GM18868 (cell line): ENCODE data around the gene DHX16.
A peak's percentile ranks its signal among the peaks of the same experiment; 100 is the strongest.
"Not testable (repeated sequence)": the region's sequence is repeated elsewhere in the genome, so short reads cannot be mapped to it uniquely, and the experiment has no call there.

ENCODE experiments used
- ATAC-seq: cut with Tn5 transposase; IDR thresholded peaks from one replicate; pipeline ENCODE4 v1.9.1; 2021; ENCODE audit warnings: mild to moderate bottlenecking, moderate library complexity; ENCODE audit not compliant: unreplicated experiment

Gene DHX16

DNA sequence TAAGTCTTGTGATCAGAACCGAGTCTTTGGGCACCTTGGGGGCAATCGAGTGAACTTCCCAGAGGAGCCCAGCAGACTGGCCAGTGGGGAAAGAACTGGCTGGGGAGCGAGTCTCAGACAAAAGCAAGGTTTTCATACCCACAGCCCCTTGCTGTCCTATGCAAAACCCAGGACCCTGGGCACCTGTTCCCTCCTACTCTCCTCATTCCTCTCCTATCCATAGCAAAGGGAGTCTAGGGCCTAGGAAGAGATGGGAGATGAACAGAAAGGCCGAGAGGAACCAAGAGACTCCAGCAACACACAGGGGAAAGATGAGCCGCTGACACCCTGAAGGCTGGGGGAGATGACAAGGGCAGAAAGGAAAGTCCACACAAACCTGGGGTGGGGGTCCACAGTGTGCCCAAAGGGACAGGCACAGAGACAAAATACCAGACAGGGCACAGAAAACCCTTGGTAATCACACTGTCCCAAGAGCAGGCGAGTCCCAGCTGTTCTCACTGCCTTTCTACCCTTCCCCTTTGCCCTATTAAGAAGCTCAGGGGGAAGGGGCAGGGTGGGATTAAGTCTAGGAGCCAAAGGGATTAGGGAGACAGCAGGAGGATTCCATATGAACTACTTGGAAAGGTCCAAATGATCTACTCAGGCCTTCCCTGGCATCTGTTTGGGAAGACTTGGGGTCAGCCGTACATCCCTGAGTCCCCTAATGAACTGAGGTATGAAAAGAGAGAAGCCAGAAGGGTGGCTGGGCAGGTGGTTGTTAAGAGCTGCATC lies 7.1 kb upstream of the DHX16 start:
- ATAC-seq: no peak

DNA sequence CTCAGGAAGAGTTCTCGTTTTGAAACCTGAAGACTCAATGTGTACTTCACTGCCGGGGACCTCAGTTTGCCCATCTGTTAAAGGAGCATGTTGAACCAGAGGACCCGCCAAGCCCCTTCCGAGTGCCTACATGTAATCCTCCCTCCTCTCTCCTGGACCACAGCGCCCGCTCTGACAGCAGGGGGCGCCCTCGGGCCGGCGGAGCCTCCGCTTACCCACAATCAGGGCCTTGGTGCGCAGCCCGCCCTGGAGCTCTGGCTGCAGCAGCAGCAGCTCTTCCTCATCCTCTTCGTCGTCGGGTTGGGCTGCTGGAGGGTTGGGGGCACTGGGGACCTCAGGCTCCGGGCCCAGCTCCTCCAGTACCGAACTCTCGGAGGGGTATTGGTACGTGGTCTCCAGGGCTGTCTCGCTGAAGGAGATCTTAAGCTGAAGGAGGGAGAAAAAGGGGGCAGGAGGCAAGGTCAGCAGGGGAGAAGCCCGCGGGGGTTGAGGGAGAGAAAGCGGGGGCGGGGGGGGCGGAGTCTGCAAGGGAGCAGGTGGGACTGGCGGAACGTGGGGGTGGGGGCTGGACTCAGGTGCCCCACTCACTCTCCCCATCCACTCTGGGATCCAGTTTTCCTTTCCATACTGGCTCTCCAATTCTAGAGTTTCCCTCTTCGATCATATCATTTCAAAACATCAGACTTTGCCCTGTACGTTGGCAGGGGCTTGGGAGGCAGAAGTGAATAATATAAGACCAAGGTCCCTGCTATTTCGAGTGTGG lies 6.3 kb upstream of the DHX16 start:
- ATAC-seq: peak; percentile 52

DNA sequence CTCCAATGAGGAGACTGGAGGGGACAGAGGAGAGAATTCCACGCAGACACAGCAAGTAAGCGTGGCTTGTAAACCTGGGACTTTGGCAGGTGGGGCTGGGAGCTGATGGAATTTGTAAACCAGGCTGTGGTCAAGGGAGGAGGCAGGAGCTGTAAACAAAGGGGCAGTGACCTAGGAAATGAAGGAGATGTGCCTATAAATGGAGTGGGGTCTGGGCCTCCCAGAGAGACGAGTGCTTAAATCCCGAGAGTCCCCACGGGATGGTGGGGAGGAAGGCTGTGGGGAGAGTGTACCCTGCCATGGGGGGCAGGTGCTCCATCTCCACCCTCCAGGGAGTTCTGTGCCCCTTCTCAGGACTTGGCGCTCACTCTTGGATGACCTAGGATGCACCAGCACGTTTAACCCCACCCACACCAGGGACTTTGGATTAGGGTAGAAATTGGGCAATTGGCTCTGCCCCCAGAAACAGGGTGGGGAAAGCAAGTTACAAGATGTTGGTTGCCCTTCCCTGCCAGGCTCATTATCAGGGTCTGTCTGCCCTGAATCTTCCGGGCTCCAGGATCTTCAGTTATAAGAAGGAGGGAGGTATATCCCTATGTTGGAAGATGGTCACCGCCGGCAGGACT lies 4.0 kb upstream of the DHX16 start:
- ATAC-seq: no peak

DNA sequence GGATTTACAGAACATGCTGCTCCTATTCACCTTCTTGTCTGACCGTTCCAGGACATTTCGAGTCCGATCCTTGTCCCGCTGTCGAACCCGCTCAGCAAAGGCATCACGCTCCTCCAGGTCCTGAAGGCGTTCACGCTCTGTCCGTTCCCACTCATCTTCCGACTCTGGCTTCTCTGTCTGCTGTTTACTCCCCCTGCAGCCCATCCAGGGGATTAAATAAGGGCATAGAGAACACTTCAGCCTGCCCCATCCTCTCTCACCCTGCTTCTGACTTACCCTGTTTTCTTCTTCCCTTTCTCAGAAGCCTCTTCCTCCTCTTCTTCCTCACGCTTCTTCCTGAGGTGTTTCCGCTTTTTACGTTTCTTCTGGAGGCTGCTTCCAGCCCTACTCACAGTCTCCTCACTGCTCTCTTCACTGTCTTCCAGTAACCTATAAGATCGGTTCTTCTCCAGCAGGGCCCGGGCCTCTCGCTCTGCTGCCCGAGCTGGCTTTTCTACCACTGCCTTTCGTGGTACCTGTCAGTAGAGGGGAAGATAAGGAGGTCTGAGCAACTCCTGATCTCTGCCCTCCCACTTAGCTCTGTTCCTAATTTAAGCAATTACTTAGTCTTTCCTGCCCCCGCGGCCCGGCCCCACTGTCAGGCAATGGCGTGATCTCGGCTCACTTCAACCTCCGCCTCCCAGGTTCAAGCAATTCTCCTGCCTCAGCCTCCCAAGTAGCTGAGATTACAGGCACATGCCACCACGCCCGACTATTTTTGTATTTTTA lies 1.9 kb downstream of the DHX16 start:
- ATAC-seq: no peak

DNA sequence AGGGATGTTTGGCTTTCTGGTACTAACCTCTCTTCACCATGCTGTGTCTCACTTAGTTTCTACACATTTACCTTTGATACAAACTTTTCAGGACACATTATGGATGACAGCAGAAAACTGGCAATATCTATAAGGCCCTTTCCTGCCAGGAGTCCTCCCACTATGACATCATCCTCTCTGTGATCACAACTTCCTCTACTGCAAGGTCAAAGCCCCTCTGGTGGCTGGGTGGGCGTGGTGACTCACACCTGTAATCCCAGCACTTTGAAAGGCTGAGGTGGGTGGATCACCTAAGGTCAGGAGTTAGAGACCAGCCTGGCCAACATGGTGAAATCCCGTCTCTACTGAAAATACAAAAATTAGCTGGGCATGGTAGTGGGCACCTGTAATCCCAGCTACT lies 6.5 kb downstream of the DHX16 start:
- ATAC-seq: not testable (repeated sequence)

DNA sequence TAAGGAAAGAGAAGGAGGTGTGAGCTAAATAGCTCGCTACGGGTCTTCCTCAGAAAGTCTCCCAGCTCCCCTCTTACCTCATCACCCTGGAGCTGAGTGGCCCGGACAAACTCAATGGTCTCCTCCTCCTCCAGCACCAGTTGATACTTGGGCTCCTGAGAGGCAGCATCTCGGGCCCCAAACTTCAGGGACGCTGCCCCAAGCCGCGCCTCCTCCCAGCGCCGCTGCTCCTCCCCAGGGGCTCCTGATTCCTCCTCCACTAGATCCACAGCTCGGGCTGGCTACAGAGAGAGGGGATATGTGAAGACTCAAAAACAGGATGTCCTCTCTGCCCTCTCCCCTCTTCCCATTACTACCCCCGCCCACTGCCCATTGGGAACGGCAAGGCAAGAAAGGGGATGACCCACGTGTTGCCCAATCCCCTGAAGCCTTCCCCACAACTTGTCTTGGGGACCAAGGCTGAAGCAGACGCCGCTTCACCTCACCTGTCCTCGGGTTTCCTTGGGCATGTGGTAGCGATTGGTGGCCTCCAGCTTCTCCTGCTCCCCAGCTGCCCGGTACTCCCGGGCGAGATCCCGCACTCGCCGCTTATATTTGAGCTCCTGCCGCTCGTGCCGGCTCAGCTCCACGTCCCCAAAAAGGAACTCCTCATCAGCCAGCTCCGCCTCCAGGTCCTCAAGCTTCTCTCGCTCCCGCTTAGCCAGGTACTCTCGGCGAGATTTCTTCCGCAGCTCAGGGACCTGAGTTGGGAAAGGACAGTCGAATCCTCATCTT lies 7.6 kb downstream of the DHX16 start:
- ATAC-seq: no peak

DNA sequence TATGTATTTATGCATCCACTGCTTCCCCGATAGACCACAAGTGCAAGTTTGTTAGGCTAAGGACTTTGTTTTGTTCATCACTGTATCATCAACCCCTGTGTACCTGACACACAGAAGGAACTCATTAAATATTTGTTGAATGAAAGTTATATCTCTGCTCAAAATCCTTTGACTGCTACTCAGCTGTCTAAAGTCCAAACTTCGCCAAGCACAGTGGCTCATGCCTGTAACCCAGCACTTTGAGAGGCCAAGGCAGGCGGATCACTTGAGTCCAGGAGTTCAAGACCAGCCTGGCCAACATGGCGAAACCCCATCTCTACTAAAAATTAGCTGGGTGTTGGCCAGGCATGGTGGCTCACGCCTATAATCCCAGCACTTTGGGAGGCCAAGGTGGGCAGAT lies 14.9 kb downstream of the DHX16 start:
- ATAC-seq: not testable (repeated sequence)

DNA sequence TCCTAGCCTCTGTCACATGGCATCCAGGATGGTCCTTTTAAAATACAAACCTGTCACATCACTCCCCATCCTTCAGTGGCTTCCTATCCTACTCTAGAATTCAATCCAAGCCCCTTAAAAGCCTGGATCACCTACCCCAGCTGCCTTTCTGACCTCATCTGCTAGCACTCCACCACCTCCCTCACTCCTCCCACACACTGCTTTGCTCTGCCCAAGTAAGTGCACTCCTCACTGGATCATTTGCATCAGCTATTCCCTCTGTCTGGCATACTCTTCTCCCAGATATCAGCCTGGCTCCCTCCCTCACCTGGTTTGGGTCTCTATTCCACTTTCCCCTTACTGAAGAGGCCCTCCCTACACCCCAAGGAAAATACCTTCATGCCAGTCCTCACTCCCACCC lies 15.4 kb downstream of the DHX16 start:
- ATAC-seq: no peak

DNA sequence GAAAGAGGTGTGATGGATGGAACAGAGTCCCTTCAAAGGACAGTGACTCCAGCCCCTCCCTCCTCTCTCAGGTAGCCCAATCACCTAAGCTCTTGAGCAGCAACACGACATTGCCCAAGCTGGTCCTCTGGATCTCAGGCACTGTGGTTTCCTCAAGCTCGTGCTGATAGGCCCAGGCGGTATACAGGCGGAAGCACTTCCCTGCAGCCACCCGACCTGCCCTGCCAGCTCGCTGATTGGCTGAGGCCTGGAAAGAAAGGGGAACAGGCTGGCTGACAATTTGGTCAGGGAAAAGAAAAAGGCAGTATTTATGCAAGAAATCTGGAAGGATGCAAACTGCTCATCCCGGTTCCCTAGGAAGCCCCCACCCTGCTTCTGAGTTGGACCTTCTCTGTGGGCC lies 16.3 kb downstream of the DHX16 start:
- no peak for ATAC-seq

DNA sequence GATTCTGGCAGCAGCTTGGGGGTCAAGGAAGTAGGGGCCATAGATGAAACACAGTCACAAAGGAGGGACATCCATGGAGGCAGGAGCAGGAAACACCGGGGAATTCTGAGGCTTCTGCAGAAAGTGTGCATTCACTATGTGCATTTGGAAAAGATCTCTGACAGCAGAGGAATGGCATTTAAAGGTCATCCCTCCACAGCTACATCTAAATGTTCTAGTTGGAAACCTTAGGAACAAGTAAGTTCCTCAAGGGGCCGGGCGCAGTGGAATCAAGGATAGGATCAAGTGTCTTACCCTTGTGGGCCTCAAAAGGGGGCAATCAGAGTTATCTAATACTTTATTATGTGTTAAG lies 17.1 kb downstream of the DHX16 start:
- ATAC-seq: no peak

DNA sequence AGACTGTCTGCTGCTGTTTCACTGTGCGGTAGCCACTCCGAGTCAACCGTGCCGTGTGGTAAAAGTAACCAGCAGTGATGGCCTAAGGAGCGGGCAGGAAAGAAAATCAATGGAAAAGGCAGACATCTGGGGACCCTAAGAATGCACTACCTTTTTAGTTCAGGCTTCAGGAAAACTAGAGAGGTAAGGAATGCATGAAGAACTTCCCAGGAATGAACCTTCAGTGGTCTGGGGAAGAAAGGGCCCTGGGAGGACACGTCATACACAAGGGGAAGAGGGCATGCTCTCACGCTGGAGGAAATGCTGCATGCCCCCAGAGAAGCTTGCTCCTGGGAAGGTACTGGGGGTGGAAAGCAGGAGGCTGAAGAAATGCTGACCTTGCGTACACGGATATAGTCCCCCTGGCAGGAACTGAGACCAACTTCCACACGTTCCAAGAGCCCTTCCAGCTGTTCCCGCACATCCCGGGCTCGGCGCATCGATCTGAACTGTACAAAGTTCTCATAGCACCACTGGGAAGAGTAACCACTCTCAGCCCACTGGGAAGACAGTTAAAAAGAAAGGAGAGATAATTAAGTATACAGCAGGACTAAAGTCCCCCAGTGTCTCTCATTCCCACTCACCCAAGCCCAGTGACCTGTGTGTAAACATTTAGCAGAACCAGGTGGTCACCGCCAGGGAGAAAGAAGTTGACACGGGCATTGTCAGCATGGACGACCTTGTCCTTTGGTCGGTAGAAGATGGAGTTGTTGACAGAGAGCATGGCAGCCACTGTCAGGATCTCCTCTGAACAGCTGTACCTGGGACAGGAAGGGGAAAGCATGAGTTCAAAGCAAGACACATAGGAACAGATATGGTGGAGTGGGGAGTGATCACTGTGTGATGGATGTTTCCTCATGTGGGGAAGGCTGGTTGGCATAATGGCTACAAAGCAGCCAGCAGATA lies 17.7 kb downstream of the DHX16 start:
- no peak for ATAC-seq

DNA sequence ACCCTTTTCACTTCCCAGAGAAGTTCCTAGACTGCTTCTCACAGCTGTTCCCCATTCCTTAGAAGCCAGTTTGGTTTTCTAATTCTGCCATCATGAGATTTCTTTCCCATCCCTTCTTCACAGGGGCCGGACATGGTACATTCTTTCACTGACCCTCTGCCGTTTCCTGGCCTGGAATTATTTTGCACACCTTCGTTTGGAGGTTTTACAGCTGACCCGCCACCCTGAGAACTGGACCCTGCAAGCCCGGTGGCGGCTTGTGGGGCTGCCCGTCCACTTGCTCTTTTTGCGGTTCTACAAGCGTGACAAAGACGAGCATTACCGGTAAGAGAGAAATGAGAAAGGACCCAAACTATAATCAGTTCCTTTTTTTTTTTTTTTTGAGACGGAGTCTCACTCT lies 21.7 kb downstream of the DHX16 start:
- ATAC-seq: no peak

DNA sequence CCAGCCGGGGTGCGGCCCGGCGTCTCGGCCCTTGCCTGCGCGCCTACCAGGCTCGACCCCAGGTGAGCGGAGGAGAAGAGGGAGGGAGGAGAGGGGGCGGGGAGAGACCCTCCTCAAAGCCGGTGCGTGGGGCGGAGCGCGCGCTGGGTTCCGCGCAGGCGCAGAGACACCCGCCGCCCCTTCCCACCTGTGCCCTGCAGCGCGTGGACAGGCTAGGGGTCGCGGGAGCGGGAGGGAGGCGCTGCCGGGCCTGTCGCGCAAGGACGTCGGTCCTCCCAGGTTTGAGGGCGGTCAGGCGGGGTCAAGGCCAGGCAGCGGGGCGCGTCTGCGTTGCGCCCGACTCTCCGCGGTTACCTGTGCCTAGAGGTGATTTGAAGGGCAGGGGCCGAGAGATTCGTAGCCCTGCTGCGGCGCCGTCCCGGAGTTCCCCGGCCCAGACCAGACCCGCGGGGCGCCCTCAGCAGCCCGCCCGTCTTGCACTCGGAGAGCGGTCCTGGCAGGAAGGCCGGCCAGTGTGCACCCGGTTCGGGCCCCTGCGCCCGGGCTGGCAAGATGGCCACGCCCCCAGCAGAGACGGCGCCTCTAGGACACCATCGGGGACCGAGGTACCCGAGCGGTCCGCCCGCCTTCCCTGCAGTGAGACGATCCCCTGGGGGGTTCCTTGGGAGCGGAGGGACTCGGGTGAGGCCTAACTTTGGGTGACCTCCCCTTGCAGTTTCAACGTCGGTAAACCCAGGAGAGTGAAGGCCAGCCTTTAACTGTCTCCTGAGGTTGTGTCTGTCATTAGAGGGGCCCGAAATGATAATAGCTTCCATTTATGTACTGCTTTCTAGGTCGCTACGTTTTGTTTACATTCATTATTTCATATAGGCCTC lies 25.3 kb downstream of the DHX16 start:
- ATAC-seq: peak; percentile 70

DNA sequence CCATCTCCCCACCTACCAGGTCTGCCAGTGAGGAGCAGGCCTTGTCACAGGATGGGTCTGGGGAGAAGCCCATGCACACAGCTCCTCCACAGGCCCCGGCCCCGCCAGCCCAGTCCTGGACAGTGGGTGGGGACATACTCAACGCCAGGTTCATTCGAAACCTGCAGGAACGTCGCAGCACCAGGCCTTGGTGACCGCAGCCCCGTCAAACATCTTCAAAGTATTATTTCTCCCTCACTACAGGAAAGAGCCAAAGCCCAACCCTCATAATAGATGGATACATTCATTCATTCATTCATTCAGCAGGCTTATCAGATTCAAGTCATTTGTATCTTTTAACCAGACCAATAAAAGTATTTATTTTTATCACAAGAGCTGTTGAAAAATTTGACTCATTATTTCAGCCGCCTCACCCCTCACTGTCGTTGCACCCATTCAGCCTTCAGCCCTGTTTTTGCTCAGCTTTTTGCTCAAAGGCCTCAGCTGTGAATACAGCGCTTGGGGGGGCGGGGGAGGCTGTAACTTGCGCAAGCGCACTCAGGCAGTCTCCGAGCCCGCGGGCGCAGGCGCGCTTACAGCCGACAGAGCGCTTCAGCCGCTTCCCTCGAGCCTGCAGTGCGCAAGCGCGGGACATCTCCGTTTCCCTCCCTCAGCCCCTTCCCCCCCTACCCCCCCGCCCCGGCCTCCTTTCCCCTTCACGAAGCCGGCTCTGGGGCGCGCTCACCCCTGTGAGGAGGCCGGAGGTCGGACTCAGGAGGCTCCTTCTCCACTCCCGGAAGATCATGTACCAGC lies 26.2 kb downstream of the DHX16 start, which contains the start of gene C6orf136:
Gene C6orf136, plus strand, starts transcription at position 684 of the 792 bp plus-strand sequence. Its CDS starts 99 bp downstream, at position 783.
- peak; percentile 70 for ATAC-seq

DNA sequence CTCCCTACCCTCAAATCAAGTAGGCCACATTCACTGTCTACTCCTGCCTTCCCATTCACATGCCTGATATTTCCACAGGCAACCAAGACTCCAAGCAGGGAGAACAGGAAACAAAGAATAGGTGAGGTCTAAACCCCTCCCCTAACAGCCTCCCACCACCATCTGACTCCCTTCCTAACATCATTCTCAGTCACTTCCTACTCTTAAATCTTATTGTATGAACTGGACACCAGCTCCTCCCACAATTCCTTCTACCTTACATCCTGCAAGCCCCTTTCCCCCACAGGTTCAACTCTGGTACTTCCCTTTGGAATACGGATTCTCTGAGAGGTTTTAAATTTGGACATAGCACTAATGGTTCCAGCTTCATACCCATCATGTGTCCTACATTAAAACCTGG lies 26.8 kb downstream of the DHX16 start:
- no peak for ATAC-seq

DNA sequence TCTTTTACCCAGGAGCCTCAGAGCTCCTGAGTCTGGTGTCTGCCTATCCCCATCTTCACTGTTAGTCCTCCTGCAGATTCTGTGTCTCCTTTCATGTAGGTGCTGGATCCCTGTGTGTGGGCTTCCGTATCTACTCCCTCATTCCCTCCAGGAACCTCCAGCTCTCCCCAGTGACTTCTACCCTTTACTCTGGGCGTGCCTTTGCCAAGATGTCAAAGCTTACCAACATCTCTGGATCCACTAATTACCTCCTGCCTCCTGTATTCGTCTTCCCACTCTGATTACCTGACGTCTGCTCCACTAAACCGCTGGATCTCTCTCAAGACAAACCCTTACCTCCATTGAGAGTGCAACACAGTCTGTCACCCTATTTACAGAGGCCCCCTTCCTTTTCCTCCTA lies 28.0 kb downstream of the DHX16 start:
- ATAC-seq: no peak

DNA sequence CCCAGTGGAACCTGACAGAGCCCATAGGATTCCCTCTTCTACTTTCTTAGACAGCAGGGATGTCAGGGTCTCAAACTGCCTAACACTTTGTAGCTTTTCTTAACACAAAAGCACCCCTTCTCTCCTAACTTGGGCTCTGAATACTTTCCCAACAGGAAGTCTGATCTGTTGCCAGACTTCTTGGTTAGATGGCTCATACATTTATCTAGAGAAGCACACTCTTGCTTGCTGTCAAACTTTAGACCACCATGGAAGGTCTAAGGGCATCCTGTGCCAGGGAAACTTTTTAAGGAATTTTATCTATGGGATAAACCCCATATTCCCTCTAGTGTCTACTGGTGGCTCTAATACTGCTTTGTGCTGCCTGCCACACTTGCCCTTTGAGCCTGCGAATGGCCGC lies 29.1 kb downstream of the DHX16 start:
- ATAC-seq: no peak

DNA sequence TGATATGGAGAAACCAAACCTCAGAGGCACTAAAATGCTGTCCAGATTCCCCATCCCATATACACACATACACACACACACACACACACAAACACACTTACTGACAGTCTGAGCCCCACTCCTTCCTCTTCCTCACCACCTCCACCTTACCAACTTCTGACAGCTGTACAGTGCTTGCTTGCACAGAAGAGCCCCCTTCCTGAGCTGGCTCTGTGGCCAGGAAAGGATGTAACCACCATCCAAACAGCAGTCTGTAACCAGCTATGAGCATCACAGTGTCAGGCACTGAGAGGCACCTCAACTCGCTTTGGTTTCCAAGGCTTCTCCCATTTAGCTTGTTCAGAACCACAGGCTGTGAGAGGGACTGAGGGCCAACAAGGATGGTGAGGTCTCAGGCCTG lies 31.8 kb downstream of the DHX16 start:
- no peak for ATAC-seq
